CD4-positive, alpha-beta T cell treated with Interferon gamma for 1 hour (primary cell): Measurements from ENCODE around the gene TTLL4.
"Not testable (repeated sequence)": the region's sequence is repeated elsewhere in the genome, so short reads cannot be mapped to it uniquely, and the experiment has no call there.

Experiments
- DNase-seq: peaks from one replicate; pipeline ENCODE4 v3.0.0-alpha.2; 2020

TTLL4 gene

DNA sequence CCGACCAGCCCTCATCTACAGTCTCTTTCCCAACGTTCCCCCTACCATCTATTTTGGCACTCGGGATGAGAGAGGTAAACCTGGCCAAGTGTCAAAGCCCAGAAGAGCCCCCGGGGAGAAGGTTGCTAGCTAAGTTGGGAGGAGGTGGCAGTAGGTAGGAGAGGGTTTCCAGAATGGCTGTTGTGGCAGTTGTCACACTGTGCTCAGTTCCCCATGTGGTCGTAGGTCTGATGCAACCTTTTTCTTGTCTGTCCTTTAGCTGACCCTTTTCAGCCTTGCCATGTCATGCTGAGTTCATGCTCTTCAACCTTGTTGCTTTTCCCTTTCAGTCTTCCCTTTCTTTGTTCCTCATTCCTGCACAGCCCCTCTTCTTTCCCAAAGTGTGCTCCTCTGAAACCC lies 34.5 kb downstream of the TTLL4 start:
- DNase-seq = peak; percentile 61

DNA sequence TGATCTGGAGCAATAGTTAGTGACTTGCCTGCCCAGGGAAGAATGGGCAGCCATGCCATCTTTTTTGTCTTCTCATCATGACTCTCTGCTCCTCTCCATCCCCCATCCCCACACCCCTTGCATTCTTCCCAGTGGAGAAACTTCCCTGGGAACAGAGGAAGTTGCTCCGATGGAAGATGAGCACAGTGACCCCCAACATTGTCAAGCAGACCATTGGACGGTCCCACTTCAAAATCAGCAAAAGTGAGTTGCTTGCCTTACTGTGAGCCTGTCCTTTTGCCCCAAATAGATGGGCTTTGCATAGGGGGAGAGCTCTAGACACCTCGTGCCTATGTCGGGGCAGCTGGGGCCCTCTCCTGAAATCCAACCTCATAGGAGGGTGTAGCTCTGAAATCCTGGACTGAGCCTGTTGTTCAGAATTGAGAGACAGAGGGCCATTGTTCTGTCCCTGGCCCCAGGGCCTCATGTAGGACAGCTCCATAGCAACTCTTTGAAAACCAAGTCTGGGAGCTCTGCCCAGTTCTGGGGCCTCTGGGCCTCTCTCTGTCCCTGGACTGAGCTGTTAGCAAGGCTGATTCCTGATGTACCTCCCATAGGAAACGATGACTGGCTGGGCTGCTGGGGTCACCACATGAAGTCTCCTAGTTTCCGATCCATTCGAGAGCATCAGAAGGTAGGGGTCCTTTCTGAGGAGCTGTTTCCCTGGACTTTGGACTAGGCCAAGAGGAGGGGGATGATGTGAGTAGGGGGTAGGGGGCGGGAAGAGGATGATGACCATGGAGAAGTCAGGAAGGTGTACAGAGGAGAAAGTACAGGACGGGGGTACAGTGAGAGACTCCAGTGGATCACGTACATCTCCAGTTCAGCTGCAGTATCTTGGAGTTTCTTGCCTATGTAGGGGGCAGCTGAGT lies 35.2 kb downstream of the TTLL4 start:
- DNase-seq = no peak

DNA sequence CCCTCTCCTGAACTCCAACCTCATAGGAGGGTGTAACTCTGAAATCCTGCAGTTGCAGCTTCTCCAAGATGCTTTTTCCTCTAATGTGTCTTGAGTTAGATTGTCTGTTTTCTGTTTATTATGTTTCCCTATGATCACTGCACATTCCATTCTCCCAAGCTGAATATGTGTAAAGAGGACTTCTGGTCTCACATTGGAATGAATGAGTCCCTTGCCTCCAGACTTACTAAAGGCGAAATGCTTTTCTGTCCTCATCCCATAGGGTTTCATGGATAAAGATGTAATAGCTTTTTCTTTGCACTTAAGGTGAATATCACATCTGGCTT lies 35.8 kb downstream of the TTLL4 start:
- DNase-seq = no peak

DNA sequence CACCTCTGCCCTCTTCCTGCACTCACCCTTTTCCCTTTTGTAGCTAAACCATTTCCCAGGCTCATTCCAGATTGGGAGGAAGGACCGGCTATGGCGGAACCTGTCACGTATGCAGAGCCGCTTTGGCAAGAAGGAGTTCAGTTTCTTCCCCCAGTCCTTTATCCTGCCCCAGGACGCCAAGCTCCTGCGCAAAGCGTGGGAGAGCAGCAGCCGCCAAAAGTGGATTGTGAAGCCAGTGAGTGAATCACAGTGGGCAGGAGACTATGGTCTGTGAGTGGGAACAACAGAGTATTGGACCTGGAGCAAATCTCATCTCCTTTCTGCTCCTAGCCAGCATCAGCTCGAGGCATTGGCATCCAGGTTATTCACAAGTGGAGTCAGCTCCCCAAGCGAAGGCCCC lies 36.3 kb downstream of the TTLL4 start:
- DNase-seq = no peak

DNA sequence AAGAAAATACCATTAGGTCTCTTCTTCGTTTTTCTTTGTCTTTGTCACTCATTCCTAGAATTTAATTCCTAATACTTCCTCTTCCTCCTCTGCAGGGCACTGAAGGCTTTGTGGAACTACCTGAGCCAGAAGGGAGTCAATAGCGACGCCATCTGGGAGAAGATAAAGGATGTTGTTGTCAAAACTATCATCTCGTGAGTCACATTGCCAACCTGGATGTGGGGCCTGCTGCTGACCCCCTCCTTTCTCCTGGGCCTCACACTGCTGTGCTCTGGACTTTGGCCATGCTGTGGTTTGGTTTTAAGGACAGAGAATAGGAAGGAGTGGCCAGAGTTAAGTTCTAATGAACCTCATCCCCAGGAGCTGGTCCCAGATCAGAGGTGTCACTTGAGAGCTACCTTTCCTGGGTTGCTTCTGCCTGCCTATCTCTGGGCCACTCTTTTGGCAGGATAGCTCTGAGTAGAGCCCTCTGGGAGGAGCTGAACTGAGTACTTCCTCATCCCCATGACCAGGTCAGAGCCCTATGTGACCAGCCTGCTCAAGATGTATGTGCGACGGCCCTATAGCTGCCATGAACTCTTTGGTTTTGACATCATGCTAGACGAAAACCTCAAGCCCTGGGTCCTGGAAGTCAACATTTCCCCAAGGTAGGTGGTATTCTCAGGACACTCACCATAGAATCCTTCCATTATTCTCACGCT lies 38.3 kb downstream of the TTLL4 start:
- no peak for DNase-seq

DNA sequence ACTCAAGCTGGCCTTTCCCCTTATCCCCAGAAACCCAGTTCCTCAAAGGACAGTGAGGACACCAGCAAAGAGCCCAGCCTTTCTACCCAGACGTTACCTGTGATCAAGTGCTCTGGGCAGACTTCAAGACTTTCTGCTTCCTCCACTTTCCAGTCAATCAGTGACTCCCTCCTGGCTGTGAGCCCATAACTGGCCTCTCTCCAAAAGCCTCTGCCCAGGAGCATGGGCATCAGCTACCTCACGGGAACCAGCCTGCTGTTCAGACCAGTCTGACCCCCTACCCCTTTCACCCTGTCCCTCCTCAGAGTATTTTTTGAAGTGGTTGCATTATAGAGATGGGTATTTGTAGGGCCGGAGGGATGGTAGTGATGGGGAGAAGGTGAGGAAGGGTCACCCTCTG lies 43.6 kb downstream of the TTLL4 start:
- DNase-seq = no peak

DNA sequence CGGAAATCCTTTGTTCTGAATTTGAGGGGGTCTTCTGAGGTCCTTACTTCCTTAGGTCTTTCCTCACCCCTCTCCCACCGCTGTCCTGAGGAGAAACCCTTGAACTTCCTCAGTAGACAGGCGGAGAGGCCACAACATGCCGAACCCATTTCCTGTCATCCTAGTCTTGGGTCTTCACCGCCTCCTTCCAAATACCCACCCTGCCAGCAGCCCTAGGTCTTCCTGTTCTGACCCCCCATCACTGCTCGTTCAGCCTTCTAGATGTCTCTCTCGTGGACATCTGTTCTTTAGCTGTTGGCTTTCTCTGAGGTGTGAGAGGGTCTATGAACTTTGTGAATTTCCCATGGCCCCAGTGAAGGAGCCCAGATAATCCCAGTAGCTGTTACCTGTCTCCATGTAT lies 44.1 kb downstream of the TTLL4 start:
- no peak for DNase-seq

DNA sequence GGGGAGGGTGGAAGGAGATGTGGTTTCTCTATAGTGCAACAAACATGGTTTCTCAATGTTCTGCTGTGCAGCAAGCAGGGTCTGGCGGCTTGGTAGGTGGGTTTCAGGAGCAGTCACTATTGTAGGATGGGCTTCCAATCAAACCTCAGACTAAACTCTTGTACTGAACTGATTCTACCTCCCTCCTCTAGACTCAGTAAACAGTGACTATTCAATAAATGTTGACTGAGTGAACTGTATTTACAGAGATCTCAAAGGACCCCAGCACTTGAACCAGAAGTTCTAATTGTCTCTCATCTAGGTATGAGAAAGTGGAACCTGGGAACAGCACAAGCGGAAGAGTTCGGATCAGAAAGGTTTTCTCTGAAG lies 44.5 kb downstream of the TTLL4 start:
- DNase-seq = no peak

DNA sequence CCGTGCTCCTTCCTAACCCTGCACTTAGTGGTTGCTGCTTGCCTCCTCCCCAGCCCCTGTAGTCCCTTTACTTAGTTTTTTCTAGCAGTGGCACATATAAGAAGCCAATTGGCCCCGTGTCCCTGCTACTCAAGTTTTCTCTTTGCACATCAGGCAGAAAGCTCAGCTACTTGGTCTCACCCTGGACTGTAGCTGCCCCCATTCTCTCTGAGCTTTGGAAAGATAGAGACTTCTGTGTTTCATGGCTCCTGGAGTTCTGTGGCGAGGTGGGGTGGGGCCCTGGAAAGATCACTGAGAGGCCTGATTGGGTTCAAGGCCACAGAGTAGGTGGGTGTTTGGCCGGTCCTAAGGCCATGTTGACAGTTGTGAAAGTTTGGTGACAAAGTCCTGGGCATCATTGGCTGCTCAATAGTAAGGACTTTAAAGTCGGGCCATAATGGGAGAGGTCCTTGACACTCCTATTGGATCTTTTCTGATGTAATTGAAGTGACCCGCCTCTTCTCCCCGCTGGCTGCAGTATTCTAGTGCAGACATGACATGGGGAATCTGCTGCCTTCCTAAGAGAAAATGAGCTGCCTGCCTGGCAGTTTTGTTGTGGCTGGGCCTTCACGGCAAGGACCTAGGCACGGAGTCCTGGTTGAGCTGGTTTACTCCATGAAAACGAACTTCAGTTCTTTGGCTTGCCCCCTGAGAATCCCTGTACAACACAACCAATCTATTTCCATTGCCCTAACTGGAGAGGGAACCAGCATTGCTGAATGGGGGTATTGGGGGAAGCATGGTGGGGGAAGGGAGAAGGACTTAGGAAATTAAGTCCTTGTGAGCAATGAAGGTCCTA lies 45.2 kb downstream of the TTLL4 start:
- DNase-seq = no peak

DNA sequence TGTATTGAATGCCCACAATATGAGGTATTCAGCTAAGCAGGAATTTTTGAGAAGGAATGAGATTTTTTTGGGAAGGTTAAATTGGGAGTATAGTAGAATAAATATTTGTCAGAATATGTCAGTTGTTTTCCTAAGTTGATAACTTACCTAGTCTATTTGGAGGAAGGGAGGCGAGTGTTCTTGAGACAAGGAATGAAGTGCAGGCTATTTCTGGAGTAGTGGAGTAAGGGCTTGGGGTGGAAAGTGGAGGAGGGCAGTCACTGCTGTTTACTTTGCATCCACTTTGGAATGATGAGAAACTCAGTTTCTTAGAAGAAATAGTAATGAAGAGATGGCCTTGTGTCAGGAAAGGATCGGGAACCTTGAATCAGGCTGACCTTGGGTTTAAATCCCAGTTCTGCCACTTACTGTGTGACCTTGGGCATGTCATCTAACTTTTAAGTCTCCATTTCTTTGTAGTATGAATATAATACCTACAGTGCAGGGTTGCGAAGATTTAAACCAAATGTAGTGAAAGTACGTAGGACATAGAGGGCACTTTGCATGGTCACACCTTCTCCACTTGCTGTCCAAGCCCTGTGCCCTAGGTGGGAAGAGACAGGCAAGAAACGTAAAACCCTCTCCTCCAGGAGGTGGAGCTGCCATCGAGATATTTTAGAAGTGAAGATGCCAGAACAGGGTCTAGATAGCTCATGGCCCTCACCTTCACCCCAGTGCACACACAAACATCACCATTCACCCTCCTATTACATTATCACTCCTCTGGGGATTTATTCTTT lies 46.2 kb downstream of the TTLL4 start:
- no peak for DNase-seq

DNA sequence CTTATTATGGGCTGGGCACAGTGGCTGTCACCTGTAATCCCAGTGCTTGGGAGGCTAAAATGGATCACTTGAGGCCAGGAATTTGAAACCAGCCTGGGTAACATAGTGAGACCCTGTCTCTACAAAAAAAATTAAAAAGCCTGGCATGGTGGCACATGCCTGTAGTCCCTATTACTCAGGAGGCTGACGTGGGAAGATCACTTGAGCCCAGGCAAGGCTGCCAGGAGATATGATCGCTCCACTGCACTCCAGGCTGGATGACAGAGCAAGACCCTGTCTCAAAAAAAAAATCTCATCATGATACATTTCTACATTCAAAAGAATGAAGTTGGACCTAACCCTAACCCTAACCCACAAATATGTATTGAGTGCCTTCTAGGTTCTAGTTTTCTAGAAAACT lies 51.2 kb downstream of the TTLL4 start:
- no peak for DNase-seq

DNA sequence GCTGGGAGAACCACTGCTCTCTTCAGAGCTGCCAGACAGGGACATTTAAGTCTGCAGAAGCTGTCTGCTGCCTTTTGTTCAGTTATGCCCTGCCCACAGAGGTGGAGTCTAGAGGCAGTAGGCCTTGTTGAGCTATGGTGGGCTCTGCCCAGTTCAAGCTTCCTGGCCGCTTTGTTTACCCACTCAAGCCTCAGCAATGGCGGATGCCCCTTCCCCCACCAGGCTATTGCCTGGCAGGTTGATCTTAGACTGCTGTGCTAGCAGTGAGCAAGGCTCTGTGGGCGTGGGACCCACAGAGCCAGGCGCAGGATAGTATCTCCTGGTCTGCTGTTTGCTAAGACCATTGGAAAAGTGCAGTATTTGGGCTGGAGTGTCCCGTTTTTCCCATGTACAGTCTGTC lies 62.1 kb downstream of the TTLL4 start:
- DNase-seq = not testable (repeated sequence)

DNA sequence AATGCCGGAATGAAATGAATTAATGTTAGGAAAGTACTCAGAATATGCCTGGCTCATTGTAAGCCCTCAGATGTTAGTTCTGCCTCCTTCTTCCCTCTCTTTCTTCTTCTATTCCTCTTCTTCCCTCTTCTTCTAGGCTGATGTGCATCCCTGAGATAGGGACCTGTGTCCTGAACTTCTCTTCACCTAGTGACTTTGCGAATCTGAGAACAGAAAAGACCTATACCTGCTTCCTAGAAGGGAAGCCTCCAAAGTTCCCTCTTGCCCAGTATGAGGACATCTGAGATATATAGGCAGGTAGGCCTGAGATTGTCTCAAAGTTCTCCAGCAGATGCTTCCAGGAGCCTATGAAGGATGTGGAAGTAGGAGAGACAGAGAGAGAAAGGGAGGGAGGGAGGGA lies 63.2 kb downstream of the TTLL4 start:
- DNase-seq = no peak

DNA sequence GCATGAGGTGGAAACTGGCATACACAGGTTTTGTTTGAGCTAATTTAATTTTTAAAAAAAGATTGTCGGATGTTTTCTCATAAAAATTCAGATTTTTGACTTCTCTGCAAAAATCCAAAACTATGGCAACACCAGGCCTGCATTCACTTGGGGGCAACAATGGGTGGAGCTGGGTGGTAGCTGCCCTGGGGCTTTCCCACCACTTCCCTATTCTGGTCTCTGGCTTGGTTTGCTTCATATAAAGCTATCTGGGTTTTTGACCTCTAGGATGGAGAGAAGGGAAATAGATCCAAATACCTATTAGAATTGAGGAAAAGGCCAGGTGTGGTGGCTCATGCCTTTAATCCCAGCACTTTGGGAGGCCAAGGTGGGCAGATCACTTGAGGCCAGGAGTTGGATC lies 65.9 kb downstream of the TTLL4 start:
- no peak for DNase-seq

DNA sequence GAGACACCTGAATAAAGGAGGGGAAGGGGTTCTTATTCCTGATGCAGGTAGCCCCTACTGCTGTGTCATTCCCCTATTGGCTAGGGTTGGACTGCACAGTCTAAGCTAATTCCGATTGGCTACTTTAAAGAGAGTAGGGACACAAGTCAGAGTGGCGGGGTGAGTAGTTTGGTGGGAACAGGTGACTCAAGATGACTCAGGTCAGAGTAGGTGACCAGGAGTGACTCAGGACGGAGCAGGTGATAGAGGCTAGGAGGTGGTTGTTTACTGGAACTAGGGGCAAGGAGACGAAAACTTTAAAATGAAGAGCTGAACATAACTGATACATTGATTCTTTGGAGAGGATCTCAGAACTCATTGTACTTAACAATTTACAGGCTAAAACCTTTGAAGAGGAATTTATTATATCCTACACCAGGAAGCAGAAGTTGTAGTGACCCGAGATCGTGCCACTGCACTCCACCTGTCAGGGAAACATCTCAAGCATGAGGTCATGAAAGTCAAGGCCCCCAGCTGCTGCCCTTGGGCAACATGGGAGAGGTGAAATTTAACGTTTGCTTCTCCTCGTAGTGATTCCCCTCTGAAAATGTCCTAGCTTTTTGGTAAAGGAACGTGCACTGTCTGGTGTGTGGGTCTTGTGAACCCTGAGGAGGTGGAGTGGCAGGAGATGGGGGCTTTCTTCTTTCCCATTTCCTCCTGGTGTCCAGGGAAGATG lies 66.8 kb downstream of the TTLL4 start:
- DNase-seq = no peak

DNA sequence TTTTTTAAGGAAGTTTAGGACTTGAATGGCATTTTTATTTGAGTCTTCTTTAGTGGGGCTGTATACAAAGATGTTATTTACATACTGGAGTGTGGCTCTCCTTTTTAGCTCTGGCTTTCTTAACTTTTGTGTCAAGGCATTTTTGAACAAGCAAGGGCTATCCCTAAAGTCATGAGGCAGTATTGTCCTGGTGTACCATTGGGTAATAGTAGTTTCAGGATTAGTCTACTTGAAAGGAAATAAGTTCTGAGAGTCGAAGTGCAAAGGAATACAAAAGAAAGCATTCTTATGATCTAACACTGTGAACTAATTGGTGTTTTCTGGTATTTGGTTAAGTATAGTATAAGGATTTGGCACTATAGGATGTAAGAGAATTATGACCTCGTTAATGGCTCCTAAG lies 69.4 kb downstream of the TTLL4 start:
- no peak for DNase-seq

DNA sequence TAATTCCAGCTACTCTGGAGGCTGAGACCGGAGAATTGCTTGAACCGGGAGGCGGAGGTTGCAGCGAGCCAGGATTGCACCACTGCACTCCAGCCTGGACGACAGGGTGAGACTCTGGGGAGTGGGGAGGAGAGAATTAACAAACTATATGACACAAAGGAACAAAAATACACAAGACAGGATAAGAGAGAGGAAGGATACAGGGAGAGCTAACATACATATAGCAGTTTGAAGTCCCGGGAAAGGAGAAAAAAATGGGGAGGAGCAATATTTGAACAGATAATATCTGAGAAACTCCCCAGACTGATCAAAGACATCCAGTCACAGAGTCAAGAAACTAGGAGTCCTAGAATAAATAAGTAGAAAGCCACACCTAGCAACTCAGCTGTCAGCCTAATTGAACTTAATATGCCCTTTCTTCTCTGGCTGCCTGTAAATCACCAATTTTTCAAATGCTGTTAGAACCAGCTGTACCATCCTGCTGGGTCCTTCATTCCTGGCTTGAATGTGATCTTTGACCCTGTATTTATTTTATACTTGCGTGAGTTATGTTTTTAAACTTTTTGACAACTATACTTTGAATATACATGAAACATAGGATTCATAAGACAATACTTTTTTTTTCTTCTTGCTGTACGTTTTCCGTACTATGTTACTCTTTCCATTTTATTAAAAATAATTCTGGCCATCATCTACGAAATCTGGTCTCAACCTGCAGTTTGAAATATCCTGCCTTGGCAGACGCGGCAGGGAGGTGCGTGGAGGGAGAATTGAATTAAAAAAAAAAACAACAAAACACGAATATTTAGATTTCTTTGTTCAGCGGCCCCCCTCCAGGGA lies 70.4 kb downstream of the TTLL4 start:
- DNase-seq = no peak

DNA sequence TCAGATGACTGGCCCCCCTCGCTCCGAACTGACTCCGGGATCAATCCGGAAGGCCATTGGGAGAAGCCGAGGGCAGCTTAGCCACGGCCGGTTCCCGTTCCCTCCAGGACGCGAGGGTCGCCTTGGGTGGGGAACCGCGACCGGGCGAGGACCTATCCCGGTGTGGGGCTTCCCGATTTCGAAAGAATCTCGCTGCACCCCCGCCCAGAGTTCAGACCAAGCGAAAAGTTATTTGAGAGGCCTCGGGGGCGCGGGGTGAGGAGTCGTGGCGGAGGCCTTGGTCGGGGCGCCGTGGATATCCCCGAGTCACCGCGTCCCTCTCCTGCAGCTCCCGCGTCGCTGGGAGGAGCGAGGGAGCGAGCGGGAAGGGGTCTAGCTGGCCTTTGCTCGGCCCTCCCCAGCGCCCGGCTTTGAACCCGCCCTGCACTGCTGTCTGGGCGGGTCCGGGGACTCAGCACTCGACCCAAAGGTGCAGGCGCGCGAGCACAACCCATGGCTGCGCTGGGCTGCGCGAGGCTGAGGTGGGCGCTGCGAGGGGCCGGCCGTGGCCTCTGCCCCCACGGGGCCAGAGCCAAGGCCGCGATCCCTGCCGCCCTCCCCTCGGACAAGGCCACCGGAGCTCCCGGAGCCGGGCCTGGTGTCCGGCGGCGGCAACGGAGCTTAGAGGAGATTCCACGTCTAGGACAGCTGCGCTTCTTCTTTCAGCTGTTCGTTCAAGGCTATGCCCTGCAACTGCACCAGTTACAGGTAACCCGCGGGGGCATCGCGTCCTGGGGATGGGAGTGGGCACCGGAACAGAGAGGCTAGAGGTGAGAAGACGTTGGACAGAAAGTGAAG lies 71.3 kb downstream of the TTLL4 start, which contains the start of gene CYP27A1:
CYP27A1 (plus strand) TSS at position 457 of the 837 bp plus-strand sequence; CDS start at position 493, 36 bp downstream.
- DNase-seq = no peak

DNA sequence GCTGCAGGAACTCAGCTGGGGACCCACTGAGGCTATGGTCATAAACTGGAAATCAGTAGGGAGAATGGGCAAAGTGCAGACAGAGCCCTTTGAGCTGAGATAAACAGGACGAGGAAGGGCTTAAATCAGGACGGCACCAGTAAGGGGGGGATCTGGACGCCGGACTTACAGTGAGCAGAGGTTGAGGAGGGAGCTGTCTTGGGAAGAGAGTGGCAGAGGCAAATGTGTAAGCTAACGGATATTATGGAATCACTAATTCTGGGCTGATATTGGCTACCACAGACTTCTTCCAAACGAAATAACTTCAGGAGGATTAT lies 71.9 kb downstream of the TTLL4 start:
- no peak for DNase-seq

DNA sequence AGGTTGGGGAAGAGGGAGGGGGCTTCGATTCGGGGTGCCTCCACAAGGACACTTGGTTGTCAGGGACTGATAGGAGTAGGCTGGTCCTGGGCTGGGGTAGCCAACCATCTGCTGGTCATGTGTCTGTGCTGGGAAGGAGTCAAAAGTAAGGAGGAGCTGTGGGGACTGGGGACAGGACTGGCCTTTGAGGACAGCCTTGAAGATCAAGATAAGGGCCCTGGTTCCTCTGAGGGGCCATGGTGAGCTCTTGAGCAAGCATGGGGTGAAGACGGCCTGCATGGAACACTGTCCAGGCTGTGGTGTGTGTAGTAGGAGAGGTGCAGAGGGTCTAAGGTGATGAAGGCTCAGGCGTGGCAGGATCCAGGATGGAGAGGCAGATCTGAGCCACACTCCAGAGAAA lies 73.1 kb downstream of the TTLL4 start:
- DNase-seq = no peak
